HG03175 (cell line): ENCODE results near the gene CLN6.
"Not testable (repeated sequence)": the region's sequence is repeated elsewhere in the genome, so short reads cannot be mapped to it uniquely, and the experiment has no call there.

Experiments
- ATAC-seq: cut with Tn5 transposase; IDR thresholded peaks from one replicate; pipeline ENCODE4 v1.9.1; 2021; ENCODE audit warnings: mild to moderate bottlenecking, moderate library complexity; ENCODE audit not compliant: unreplicated experiment

CLN6 gene

DNA sequence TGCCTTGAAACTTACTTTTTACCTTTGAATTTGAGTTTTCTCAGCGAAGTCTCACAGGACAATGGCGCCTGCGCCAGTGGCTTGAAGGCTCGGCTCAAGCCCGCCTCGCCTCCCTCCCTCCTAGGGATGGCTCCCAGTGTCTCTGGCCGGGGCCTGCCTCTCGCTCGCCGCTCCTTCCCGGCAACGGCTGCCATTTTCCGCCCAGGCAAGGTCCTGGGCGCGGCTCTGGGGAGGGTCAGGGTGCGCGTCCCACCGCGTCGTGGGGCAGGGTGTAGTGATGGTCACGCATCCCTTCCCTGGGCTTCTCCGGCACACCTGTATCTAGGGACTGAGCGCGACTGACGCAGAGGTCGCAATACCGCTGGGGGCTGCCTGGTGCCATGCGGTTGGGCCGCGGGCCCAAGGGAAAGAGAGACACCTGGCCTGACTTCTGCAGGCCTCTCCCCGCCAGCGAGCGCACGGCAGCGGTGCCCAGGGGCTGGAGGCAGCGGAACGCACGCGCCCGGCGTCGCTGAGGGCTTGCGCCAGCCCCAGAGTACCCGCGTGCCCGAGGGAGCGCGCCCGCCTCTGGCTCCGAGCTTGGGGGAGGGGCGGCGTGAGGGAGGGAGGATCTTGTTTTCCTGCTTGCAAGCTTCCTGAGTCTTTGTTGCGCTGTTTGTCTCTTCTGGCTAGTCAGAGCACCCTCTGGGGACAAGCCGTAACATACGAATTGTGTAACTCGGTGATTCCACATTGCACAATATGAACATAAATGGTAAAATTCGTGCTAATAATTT, 27.3 kb upstream of the CLN6 start:
- ATAC-seq = no peak

DNA sequence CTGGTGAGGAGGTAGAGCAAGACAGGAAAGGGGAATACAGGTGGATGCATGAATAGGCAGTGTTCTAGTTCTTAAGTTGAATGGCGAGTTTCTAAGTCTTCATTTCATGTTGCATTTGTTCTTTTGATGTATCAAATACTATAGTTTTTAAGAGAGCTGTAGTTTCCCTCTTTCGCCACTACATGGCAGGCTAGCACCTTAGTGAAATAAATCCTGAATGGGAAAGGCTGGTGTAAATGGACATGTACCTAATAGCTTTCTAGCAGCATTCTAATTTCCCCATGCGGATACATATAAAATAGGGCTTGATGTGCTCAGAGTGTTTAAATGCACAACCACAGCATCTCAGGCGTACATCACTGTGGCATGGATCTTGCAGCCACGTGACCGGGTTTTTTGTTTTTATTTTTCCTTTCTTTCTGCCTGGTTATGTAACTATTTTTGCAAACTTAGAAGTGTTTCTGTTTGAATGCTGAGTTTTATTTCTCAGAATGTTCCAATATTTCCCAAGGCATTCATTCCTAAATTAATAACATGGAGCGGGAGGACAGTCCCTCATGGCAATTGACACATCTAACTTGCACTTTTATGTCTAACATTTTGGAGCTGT, 23.5 kb upstream of the CLN6 start:
- no peak for ATAC-seq

DNA sequence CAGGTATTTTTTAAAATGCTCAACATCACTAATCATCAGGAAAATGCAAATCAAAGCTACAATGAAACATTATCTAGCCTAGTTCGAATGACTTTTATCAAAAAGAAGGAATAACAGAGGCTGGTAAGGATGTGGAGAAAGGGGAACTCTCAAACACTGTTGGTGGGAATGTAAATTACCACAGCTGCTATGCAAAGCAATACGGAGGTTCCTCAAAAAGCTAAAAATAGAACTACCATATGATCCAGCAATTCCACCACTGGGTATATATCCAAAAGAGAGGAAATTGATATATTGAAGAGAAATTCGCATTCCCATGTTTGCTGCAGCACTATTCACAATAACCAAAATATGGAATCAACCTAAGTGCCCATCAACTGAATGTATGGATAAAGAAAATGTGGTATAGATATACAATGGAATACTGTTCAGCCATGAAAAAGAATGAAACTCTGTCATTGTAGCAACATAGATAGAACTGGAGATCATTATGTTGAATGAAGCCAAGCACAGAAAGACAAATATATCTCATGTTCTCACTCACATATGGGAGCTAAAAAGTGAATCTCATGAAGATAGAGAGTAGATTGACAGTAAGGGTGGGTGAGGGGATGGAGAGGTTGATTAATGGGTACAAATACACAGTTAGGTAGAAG, 19.7 kb upstream of the CLN6 start:
- no peak for ATAC-seq

DNA sequence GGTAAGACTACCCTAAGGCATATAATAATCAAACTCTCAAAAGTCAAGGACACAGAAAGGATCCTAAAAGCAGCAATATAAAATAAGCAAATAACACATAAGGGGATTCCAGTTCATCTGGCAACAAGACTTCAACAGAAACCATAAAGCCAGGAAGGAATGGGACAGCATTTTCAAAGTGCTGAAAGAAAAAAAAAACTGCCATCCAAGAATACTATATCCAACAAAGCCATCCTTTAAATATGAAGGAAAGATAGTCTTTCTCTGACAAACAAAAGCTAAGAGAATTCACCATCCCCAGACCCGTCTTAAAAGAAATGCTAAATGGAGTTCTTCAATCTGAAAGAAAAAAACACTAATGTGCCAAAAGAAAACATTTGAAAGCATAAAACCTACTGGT, 14.7 kb upstream of the CLN6 start:
- no peak for ATAC-seq

DNA sequence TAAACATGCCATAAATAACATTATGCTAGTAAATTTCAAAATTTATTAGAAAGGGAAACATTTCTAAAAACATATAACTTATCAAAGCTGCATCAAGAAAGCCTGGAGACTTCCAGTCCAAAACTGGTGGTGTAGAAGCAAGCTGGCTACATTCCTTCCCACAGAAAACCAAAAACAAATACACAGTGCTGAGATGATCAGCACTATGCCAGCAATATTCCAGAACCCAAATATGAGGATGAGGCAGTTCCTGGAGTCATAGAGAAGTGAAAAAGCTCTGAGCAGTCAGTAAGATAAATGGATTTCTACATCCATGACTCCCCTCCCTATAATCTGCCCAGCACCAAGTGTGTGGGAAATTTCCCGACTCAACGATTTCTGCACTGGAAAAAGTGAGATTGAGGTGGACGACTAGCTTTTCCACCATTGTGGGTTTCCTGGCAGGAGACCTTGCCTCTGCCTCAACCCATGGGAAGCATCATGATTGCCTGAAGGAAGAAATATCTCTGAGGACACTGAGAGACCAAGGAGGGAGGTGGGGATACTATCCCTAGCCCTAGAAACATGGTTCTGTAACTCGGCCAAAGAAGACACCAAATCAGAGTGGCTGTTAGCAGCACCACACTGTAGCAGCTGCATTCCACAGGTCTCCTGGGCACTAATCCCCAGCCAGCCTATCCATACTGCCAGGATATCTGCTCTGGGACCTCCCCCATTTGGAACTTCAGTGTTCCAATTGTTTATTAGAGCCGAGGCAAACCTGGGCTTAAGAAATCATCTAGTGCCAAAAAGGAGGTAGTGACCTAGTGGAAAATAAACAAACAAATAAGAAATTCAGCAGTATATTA, 11.8 kb upstream of the CLN6 start:
- ATAC-seq = no peak

DNA sequence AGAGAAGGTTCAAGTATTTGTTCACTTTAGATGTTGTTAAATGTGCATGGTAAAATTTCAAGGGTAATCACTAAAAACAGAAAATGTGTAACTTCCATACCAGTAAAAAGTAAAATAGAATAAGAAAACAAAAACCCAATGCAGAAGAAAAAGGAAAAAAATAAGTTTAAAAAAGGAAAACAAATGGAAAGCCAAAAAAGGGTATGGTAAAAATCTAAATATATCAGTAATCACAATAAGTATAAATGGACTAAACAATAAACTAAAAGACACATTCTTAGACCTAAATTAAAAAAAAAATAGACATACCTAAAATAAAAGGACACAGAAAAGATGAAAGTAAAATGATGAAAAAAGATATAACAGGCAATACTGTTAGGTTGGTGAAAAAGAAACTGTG, 9.5 kb upstream of the CLN6 start:
- ATAC-seq = no peak

DNA sequence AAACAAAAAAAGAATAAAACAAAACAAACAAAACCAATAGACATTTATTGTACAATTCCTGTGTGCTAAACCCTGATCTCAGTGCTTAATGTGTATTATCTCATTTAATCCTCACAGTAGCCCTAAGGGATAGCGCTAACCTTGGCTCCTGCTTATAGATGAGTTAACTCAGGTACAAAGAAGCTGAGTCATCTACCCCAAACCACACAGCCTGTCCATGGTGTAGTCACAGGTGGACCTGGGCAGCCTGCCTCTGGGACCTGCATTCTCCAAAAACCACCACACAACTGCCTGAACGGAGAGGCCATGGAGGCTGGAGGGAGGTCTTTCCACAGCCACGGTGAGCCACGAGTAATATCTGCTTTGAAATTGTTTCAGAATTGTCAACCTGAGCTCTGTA, 5.5 kb upstream of the CLN6 start:
- no peak for ATAC-seq

DNA sequence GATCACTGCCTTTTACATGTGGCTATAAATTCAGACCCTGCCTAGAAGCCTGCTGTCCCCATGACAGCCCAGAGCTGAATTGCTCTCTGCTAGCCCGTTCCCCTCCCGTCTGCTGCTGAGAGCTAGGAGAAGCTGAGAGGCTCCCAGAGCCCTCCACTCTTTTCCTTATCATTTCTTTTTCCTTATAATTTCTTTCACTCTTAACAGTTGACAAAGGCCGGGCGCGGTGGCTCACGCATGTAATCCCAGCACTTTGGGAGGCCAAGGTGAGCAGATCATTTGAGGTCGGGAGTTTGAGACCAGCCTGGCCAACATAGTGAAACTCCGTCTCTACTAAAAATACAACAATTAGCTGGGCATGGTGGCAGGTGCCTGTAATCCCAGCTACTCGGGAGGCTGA, 5.0 kb upstream of the CLN6 start:
- not testable (repeated sequence) for ATAC-seq

DNA sequence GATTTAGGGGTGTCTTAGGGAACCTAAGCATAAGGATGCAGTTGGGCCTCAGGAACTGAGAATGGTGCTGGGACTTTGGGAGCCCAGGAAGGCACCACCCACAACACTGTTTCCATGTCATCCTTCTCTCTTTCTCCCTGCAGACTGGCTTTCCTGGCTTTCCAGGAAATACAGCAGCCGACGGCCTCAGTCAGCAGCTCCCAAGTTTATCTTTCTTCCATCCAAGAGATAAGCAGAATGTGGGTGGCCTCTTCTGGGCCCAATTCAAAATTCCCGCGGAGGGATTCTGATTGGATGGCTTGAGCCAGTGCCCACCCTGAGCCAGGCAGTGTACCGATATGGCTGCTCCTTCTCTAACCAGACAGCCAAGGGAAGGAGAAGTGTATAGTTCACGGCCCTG, 4.5 kb upstream of the CLN6 start:
- no peak for ATAC-seq

DNA sequence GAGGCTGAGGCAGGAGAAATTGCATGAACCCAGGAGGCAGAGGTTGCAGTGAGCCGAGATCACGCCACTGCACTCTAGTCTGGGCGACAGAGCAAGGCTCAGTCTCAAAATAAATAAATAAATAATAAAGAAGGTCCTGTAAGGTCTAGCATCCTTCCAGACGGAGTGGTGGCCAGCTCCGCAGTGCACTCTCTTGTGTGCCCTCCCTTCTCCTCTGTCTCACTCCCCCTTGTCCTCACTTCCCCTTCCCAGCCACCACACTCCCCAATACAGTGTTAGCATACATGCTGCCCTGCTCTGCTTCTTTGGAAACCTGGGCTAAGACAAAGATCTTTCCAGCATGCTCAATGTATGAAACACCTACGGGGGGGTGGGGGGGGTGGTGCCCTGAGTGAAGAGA, 3.4 kb upstream of the CLN6 start:
- ATAC-seq = no peak

DNA sequence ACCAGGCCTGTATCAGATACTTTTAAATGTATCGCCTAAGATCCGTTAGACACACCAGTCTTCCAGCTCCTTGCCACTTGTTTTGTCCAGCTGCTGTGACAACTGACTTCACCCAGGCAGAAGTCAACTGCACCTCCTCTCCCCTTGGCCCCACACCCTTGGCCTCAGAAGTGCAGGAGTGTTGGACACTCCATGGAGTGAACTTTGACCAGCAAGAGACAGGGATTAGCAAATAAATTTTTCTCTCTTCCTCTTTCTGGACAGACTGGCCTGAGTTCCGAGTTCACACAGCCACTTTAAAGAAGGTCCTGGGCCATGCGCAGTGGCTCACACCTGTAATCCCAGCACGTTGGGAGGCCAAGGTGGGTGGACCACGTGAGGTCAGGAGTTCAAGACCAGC, 2.9 kb upstream of the CLN6 start:
- no peak for ATAC-seq

DNA sequence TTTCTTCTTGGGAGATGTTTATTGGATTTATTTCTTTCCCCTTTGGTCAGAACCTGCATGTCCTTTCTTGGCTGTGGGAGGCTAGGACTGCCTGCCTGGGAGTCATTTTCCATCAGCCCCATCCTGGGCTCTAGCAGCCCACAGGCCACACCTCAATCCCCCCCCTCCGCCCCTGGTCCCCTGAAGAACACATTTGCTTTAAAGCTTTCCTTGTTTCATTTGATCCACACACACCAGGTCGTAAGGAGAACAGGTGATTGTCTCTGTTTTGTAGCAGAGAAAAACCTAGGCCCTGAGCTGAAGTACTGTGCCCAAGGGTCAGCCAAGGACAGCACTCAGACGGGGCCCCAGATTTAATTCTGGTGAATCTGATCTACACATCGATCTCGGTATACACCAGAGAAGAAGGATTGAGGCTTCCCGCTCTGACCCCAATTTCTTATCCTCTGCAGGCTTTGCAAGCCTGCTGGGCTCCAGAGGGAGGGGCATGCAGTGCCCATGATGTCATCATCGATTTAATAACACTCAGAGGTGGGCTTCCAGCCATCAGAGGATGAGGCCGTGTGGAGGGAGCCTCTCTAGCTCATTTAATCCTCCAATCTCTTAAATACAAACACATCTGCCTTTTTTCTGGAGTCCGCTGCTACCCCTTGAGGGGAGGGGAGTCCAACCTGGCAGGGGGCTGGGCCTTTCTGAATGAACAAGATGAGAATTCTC, 1.7 kb upstream of the CLN6 start:
- no peak for ATAC-seq

DNA sequence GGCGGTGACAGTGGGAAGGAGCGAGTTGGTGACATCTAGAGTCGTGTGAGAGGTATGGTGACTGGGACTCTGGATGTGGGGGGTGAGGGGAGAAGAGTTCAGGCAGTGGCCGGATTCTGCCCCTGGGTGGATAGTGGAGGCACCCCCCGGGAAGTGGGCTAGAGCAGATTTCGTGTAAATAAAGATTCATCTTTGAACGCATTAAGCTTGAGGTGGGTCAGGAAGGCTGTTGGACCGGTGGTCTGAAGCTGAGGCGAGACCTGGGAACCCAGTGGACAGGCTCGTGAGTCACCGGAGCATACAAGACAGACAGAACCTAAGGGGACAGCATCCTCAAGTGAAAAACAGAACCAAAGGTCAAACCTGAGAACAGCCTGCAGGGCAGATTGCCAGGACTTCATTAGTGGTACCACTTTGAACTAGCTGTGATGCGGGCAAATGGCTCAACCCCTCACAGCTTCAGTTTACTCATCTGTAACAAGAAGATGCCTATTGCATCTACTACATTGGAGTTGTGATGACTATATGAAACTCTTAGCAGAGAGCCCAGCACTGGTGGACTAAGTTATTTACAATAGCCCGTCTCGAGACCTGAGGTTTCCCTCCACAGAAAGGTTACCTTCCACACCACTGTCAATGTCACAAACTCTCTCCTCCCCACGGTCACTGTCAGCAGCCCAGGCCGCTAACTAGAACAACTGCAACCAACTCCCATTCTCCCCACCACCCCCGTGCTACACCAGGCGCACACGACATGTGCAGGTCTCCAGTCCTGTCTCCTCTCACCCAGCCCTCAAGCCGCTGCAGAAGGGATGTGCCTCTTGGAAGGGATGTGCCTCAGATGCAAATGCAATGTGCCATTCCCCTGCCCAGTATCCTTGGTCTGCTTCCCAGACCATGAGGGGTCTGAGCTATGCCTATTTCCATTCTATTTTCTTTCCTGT, 901 bp upstream of the CLN6 start:
- no peak for ATAC-seq

DNA sequence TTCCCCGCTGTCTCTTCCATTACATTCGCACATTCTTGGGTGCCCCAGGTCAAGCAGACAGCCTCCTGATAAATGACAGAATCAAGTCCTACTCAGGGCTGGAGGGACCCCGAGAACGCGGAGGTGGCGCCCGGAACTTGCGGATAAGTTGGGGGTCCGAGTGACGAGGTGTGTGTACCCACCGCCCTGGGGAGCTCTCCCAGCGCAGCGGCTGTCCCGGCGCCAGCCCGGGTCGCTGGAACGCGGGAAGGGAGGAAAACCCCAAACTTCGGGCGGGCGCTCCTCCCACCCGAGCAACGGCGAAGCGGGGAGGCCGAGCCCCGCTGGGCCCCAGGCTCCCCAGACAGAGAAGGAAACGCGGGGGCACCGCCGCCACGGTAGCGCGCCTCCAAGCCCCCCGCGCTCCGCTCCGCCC, 550 bp downstream of the CLN6 start:
- ATAC-seq = peak; percentile 1

DNA sequence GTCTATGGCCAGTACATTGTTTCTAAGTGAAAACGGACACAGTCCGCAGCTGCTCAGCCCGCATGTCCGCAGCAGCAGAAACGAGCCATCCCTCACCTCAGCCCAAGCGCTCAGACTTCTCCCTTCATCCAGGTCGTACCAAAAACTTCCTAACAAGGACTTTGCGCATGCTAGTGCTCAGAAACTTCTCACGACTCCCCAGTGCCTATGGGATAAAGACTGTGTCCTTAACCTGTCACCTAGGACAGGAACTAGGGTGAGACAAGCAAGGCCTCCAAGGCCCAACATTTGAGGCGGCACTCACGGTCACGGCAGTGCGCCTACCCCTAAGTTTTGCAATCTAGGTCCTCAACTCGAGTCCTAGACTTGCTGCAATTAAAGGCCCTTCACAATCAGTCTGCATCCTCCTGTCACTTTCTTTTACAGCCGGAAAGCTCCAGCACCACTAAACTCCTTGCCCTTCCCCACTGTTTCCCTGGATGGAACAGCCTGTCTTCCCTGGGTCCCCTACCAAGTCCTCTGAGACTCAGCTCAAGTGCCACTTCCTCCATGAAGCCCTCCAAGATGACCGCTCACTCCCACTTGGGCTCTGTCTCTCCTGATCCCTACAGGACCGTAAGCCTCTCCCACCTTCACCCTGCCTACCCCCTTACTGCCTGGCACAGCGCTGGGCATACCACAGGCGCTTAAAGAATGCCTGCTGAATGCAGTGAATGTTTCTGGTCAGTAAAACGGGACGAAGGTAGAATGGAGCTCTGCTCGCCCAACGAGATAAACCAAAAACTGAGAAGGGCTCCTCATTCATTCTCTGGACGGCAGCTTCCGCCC, 1.2 kb downstream of the CLN6 start:
- ATAC-seq = no peak

DNA sequence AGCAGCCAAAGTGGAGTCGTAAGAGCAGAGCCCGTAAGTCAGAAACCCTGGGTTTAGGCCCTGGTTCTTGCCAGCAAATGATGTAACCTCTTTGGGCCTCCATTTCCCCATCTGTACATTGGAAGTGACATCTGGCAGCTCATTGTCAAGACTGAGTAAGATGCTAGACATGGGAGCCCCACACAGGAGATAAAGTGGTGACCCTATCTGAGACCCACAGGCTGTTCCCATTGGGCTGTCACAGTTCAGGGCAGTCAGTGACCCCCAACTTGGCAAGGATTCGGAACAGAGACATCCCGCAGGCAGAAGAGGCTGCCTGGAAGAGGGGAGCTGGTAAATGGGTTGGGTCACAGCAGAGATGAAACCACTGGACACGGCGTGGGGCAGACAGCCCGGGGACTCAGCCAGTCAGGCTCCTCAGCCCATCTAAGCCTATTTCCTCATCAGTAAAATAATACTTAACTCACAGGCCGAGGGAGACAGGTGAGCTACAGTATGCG, 1.8 kb downstream of the CLN6 start:
- ATAC-seq = no peak

DNA sequence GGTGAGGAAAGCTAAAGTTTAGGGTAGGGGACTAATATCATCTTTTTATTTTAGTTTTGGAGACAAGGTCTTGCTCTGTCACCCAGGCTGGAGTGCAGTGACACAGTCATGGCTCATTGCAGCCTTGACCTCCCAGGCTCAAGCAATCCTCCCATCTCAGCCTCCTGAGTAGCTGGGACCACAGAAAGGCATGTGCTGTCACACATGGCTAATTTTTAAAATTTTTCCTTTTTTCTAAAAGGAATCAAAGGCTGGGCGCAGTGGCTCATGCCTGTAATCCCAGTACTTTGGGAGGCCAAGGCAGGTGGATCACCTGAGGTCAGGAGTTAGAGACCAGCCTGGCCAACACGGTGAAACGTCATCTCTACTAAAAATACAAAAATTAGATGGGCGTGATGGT, 4.1 kb downstream of the CLN6 start:
- ATAC-seq = not testable (repeated sequence)

DNA sequence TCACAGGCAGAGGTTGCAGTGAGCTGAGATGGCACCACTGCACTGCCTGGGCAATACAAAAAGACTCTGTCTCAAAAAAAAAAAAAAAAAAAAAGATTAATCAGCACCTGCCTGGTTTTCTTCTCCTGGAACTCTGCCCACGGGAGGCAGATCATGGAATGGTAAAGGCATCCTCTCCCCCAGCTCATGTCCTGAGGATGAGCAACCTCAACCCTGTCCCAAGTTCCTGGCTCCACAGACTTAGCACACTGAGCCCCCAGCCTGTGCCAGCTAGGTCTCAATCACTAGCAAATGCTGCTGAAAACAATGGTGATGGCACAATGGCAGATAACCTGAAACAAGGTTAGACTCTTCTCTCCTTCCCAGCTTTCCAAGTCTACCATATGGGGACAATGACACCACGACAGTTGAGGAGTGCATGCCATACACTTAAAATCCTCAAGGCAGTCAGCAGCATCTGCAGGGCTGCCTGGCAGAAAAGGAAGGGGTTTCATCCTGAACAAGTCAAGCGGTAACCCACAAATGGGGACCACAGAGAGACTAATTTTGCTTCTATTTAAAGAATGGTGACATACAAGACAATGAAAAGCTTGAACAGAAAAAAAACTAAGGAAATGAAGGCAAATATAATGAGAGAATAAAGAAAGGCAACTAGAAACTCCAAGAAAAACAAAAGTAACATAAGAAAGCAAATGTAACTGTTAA, 4.8 kb downstream of the CLN6 start:
- ATAC-seq = no peak
